NB4 (cell line): ENCODE measurements around the gene MCRIP1.

Source experiments
- DNase-seq: peaks from one replicate; pipeline ENCODE4 v3.0.0; 2010; ENCODE audit warnings: low read depth
- H3K4me3 ChIP-seq: one replicate; pipeline ENCODE4 v1.5.1; 2011; ENCODE audit warnings: mild to moderate bottlenecking, low read depth, low read length, moderate library complexity
- CTCF ChIP-seq: IDR thresholded peaks from one replicate; pipeline ENCODE4 v1.5.1; 2012; ENCODE audit warnings: low read depth, low read length
- MYC ChIP-seq: IDR thresholded peaks from 2 replicates; pipeline ENCODE4 v1.6.1; 2011; ENCODE audit warnings: low read depth, low read length
- POLR2A ChIP-seq: IDR thresholded peaks from 2 replicates; pipeline ENCODE4 v1.6.1; 2011; ENCODE audit warnings: mild to moderate bottlenecking; ENCODE audit not compliant: insufficient read length; ENCODE audit errors: extremely low read depth
- TF ChIP-seq, protein P1 (sequence below): IDR thresholded peaks from 2 replicates; pipeline ENCODE4 v1.6.1; 2011; ENCODE audit warnings: low read depth, low read length

MCRIP1 gene

GRCh38 chr17:81867991-81868673 is 35.0 kb upstream of the MCRIP1 start:
- DNase-seq = no peak
- H3K4me3 ChIP-seq = no peak overlapping the region
- TF ChIP-seq CTCF = no peak
- TF ChIP-seq POLR2A = no peak
- no peak for TF ChIP-seq MYC
- TF ChIP-seq, protein P1, sequence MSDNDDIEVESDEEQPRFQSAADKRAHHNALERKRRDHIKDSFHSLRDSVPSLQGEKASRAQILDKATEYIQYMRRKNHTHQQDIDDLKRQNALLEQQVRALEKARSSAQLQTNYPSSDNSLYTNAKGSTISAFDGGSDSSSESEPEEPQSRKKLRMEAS = no peak

GRCh38 chr17:81867170-81867990 is 34.3 kb upstream of the MCRIP1 start:
- peak; percentile 38 for TF ChIP-seq POLR2A
- no peak for TF ChIP-seq MYC
- TF ChIP-seq, protein P1 = no peak
- TF ChIP-seq CTCF = no peak
- peak; percentile 59 for DNase-seq
- no peak overlapping the region for H3K4me3 ChIP-seq

- peak; percentile 16 for TF ChIP-seq POLR2A
- TF ChIP-seq CTCF = no peak
- TF ChIP-seq MYC = no peak
- TF ChIP-seq, protein P1 = no peak
- no peak for DNase-seq
- no peak overlapping the region for H3K4me3 ChIP-seq
Measured at GRCh38 chr17:81866440-81867169, 33.5 kb upstream of the MCRIP1 start.

- peak; percentile 35 for DNase-seq
- H3K4me3 ChIP-seq = no peak overlapping the region
- no peak for TF ChIP-seq POLR2A
Measured at GRCh38 chr17:81865733-81866439, 32.8 kb upstream of the MCRIP1 start.

DNA sequence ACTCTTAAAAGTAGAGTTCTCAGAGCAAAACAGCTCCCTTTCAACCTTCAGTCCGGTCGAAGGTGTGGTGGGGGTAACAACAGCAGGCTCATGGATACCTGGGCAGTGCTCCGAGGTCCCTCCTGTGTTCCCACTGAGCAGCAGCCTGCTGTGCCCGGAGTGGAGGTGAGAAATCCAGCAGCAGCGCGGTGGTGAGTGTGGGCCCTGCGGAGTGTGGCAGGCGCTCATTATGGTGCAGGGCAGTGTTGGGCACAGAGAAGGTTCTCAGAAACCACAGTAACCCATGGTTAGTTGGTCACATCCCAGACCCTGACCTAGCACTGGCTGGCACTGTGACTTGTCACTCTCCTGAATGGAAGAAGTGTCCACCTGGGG is 32.3 kb upstream of the MCRIP1 start:
- no peak for DNase-seq
- no peak for TF ChIP-seq CTCF
- no peak for TF ChIP-seq POLR2A
- TF ChIP-seq, protein P1 = no peak
- TF ChIP-seq MYC = no peak
- H3K4me3 ChIP-seq = no peak overlapping the region
